ENCODE measurements around the gene CBL.

DNA sequence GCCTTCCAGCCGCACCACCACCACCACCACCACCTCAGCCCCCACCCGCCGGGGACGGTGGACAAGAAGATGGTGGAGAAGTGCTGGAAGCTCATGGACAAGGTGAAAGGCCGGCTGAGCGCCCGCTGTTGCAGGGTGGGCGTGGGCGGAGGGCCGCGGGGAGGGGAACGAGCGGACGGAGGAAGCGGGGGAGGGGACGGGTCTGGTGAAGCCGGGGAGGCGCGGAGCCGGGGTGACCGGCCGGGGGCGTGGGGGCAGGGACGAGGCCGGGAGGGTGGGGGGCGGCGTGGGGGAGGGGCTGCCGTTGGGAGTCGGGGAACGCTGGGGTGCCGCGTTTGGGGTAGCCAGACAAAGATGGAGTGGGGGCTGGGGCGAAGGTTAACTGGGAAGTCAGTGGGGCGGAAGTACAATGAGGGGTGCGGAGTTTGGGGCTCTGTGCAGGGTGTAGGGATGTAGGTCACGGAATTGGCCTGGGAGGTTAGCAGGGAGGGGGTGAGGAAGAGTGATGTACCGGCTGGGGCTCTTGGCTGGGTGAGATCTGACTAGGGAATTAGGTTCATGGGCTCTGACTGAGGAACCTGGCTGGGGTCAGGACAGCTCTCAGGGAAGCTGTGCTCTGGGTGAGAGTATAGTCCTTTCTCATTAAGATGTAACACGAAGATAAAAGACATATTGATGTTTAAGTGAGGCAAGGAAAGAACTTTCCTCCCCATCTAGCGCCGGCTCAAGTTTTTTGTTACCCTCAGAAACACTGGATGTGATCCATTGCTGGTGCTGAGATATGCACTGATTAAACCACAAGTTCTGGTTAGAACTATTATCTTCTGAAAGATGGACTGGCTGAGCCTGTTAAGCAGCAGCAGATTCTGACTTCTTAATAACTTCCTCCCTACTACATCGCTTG is 624 bp downstream of the CBL start:
- TF ChIP-seq, protein P1, sequence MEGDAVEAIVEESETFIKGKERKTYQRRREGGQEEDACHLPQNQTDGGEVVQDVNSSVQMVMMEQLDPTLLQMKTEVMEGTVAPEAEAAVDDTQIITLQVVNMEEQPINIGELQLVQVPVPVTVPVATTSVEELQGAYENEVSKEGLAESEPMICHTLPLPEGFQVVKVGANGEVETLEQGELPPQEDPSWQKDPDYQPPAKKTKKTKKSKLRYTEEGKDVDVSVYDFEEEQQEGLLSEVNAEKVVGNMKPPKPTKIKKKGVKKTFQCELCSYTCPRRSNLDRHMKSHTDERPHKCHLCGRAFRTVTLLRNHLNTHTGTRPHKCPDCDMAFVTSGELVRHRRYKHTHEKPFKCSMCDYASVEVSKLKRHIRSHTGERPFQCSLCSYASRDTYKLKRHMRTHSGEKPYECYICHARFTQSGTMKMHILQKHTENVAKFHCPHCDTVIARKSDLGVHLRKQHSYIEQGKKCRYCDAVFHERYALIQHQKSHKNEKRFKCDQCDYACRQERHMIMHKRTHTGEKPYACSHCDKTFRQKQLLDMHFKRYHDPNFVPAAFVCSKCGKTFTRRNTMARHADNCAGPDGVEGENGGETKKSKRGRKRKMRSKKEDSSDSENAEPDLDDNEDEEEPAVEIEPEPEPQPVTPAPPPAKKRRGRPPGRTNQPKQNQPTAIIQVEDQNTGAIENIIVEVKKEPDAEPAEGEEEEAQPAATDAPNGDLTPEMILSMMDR (IDR thresholded peaks at IDR 0.05), result no peak
- TF ChIP-seq POLR2A (IDR thresholded peaks at IDR 0.05), result no peak
